Gastrocnemius medialis (tissue), 4 donors: Measurements from ENCODE around the gene LFNG. TPM values are rescaled to one million over a fixed set of nuclear protein-coding genes. Genes with fewer than 3 reads are reported as not detected.

Source experiments
- ATAC-seq, 2 donors: fragments of 150-250 bp; one replicate each; pipeline ENCODE4 v1.9.1; 2016
- DNase-seq, 2 donors: peaks; one replicate each; pipeline ENCODE4 v3.0.0-alpha.2; 2019
- H3K27ac ChIP-seq, 4 donors: fragments of 200-600 bp; sonication (generic); 1 replicate in 1 of 4; 2 replicates in 3 of 4; pipeline ENCODE4 v1.5.1; 2016 to 2018; ENCODE audit warnings: mild to moderate bottlenecking in 2 of 4, moderate library complexity in 1 of 4
- H3K27me3 ChIP-seq, 3 donors: fragments of 200-600 bp; sonication (generic) in 2 of 3; 1 replicate in 1 of 3; 2 replicates in 2 of 3; pipeline versions ENCODE4 v1.5.1 to v1.6.0; 2016 to 2019; ENCODE audit warnings: mild to moderate bottlenecking in 1 of 3, moderate library complexity in 1 of 3
- H3K36me3 ChIP-seq, 2 donors: fragments of 200-600 bp; sonication (generic) in 1 of 2; one replicate each; pipeline ENCODE4 v1.5.1; 2017 to 2018
- H3K4me1 ChIP-seq, 2 donors: fragments of 200-600 bp; sonication (generic) in 1 of 2; one replicate each; pipeline ENCODE4 v1.5.1; 2016 to 2017; ENCODE audit warnings: mild to moderate bottlenecking in 2 of 2
- H3K4me3 ChIP-seq, 4 donors: fragments of 200-600 bp; sonication (generic) in 3 of 4; 1 replicate in 1 of 4; 2 replicates in 3 of 4; pipeline ENCODE4 v1.5.1; 2016 to 2019; ENCODE audit warnings: mild to moderate bottlenecking in 2 of 4
- H3K9me3 ChIP-seq, 3 donors: fragments of 200-600 bp; sonication (generic) in 2 of 3; 1 replicate in 1 of 3; 2 replicates in 2 of 3; pipeline ENCODE4 v1.5.1; 2016 to 2019
- POLR2A ChIP-seq, 2 donors: fragments of 450-650 bp; IDR thresholded peaks; one replicate each; pipeline ENCODE4 v1.6.1; 2017; ENCODE audit warnings: antibody characterized with exemption in 2 of 2, mild to moderate bottlenecking in 2 of 2, moderate library complexity in 2 of 2
- in situ Hi-C, 4 donors: fragments of 200-750 bp; cut with MboI; loops; one replicate each; pipeline versions ENCODE4 v1.15.0 to v1.8.0; 2017; ENCODE audit warnings: low sequenced_read_pairs in 4 of 4
- intact Hi-C: fragments of 100-400 bp; cut with DNase I; formaldehyde crosslinking; loops from one replicate; pipeline ENCODE4 v1.15.1; 2023; ENCODE audit warnings: low total_unique reads
- total RNA-seq, 4 donors: library from RNA; depleted of rRNA; stranded (reverse); fragments of >200 nt; gene quantifications; one replicate each; pipeline versions ENCODE4 v1.1.0 to v1.2.3, GENCODE V29; 2016
- TF ChIP-seq, protein P1 (sequence below), 5 experiments: fragments of 450-650 bp in 3 of 5; fragments of 200-600 bp in 2 of 5; sonication (generic) in 2 of 5; IDR thresholded peaks in 4 of 5; conservative IDR thresholded peaks in 1 of 5; 1 replicate in 4 of 5; 2 replicates in 1 of 5; pipeline ENCODE4 v1.5.1; 2016 to 2019; ENCODE audit warnings: antibody characterized with exemption in 5 of 5, mild to moderate bottlenecking in 3 of 5, moderate library complexity in 3 of 5

Gene LFNG
- total RNA-seq, 4 donors from 2014 or later = 1.0 to 5.9 (median 1.7) TPM

DNA sequence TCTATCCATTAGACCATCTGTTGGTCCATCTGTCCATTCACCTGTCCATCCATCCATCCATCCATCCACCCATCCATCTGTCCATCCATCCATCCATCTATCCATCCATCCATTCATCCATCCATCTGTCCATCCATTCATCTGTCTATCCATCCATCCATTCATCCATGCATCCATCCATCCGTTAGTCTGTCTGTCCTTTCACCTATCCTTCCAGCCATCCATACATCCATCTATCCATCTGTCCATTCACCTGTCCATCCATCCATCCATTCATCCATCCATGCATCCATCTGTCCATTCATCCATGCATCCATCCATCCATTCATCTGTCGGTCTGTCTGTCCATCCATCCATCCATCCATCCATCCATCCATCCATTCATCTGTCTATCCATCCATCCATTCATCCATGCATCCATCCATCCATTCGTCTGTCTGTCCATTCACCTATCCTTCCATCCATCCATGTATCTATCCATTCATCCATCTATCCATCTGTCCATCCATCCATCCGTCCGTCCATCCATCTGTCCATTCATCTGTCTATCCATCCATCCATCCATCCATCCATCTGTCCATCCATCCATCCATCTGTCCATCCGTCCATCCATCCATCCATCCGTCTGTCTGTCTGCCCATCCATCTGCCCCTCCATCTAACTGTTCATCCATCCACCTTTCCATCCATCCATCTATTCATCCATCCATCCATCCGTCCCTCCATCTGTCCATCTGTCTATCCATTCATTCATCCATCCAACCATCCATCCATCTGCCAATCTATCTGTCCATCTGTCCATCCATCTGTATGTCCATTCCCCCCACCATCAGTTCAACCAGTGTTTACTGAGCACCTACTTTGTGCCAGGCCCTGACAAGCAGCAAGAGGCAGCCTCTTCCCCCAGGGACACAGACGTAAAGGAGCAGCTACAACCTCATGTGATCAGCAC is 4.8 kb upstream of the LFNG start:
- Histone ChIP-seq H3K4me3 (no peak overlapping the region), H3K27me3 (no peaks in the 10 kb centered on the region), H3K9me3 (no peaks in the 10 kb centered on the region), H3K4me1 (peaks cover 0 to 2% of the 10 kb centered on the region in 2 donors), H3K36me3 (no peaks in the 10 kb centered on the region), H3K27ac (no peak overlapping the region)
- no peak for TF ChIP-seq POLR2A (IDR thresholded peaks at IDR 0.05)
- ATAC-seq (no peak), DNase-seq (no peak)
- in situ Hi-C loops (no loop called here), intact Hi-C loops (no loop called here)

DNA sequence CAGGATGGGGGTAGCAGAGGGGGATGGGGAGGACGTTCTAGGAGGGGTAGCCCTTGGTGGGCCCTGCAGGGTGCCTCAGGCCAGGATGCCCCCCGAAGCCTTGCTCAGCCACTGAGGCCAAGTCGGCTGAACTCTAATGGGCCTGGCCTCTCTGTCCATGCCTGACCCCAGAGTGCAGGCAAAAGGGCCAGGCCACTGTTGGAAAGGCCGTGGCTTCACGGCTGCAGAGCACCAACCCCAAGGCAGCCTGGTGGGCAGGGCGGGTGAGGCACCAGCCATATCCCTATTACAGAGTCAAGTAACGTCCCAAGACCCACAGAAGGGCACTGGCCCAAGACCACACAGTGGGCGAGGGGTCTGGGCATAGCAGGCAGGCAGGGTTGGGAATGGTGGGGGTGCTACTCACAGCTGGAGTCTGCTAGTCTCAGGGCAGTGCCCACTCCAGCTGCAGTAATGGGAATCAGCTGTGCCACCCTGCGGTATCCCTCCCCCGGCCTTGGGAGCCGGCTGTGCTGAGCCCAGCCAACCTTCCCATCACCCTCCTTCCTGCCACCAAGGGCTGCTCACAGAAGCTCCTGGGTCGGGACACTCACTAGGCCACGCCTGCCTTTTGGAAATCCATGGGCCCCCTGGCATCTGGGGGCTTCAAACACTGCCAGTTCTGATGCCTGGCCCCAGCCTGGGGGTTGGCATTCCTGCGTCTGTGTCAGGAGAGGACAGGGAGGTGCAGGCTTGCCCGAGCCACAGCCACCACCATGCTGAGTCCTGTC is 4.0 kb upstream of the LFNG start:
- DNase-seq = no peak
- H3K27me3 ChIP-seq = peaks cover 3 to 4% (median 4%) of the 10 kb centered on the region in 3 donors
- no peak overlapping the region for H3K27ac ChIP-seq
- H3K36me3 ChIP-seq = no peaks in the 10 kb centered on the region
- TF ChIP-seq, protein P1, sequence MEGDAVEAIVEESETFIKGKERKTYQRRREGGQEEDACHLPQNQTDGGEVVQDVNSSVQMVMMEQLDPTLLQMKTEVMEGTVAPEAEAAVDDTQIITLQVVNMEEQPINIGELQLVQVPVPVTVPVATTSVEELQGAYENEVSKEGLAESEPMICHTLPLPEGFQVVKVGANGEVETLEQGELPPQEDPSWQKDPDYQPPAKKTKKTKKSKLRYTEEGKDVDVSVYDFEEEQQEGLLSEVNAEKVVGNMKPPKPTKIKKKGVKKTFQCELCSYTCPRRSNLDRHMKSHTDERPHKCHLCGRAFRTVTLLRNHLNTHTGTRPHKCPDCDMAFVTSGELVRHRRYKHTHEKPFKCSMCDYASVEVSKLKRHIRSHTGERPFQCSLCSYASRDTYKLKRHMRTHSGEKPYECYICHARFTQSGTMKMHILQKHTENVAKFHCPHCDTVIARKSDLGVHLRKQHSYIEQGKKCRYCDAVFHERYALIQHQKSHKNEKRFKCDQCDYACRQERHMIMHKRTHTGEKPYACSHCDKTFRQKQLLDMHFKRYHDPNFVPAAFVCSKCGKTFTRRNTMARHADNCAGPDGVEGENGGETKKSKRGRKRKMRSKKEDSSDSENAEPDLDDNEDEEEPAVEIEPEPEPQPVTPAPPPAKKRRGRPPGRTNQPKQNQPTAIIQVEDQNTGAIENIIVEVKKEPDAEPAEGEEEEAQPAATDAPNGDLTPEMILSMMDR (IDR thresholded peaks at IDR 0.05 in 4 of 5, conservative IDR thresholded peaks at IDR 0.05 in 1 of 5) = no peak
- TF ChIP-seq POLR2A (IDR thresholded peaks at IDR 0.05) = no peak
- peaks cover 0 to 3% of the 10 kb centered on the region in 2 donors for H3K4me1 ChIP-seq
- in situ Hi-C loops = no loop called here
- intact Hi-C loops = no loop called here
- H3K4me3 ChIP-seq = no peak overlapping the region
- H3K9me3 ChIP-seq = no peaks in the 10 kb centered on the region
- no peak for ATAC-seq

DNA sequence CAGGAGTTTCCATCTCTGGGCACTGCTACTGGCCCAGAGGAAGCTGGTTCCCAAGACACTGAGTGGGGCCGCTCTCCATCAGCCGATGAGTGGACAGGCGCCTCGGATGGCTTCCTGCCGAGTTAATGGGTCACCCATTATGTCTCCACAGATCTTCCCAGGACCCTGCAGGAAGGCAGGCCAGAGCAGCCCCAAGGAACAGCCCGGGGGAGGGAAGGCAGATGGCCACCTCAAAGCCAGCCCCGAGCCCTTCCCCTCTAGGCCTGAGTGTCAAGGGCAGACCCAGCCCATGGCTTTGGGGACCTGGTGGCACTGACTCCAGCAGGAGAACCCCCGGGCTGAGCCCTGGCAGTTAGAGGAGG is 3.4 kb upstream of the LFNG start:
- intact Hi-C loops = no loop called here
- no peak for ATAC-seq
- in situ Hi-C loops = no loop called here

DNA sequence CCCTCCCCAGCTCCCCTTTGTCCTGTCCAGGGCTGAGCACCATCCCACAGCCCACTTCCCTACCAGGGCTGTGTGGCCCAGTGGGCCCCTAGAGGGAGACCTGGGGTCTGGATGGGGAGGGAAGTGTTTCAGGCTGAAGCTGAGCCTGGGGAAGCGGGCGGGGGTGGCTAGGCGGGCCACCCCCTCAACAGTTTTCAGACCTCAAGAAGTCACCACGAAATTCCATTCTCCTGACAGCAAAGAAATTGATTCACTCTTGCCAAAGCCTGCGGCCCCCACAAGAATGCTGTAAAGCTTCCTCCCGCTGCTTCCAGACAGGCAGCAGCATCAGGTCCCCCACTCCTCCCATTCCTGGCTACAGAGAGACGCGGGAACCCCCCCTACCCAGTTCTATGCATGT is 2.5 kb upstream of the LFNG start:
- TF ChIP-seq POLR2A (IDR thresholded peaks at IDR 0.05) = no peak
- TF ChIP-seq, protein P1 (IDR thresholded peaks at IDR 0.05 in 4 of 5, conservative IDR thresholded peaks at IDR 0.05 in 1 of 5) = no peak
- ATAC-seq = no peak
- DNase-seq = no peak
- in situ Hi-C loops = no loop called here
- intact Hi-C loops = no loop called here
- H3K27ac ChIP-seq = no peak overlapping the region
- H3K4me1 ChIP-seq = peaks cover 0 to 14% of the 10 kb centered on the region in 2 donors
- H3K27me3 ChIP-seq = peaks cover 14 to 18% (median 18%) of the 10 kb centered on the region in 3 donors
- H3K36me3 ChIP-seq = no peaks in the 10 kb centered on the region
- H3K9me3 ChIP-seq = no peaks in the 10 kb centered on the region
- H3K4me3 ChIP-seq = no peak overlapping the region

More for the DNA sequence above, 3.4 kb upstream of the LFNG start:
- peaks cover 7 to 9% (median 9%) of the 10 kb centered on the region in 3 donors for H3K27me3 ChIP-seq
- no peaks in the 10 kb centered on the region for H3K36me3 ChIP-seq
- no peak for DNase-seq
- H3K4me3 ChIP-seq = no peak overlapping the region
- H3K4me1 ChIP-seq = peaks cover 0 to 6% of the 10 kb centered on the region in 2 donors
- TF ChIP-seq POLR2A (IDR thresholded peaks at IDR 0.05) = no peak
- TF ChIP-seq, protein P1 (IDR thresholded peaks at IDR 0.05 in 4 of 5, conservative IDR thresholded peaks at IDR 0.05 in 1 of 5) = no peak
- H3K27ac ChIP-seq = no peak overlapping the region
- no peaks in the 10 kb centered on the region for H3K9me3 ChIP-seq
